Naive thymus-derived CD4-positive, alpha-beta T cell (primary cell): ENCODE measurements around the gene ZNF223. TPM values are rescaled to one million over a fixed set of nuclear protein-coding genes. Genes with fewer than 3 reads are reported as not detected.

Experiments
- ATAC-seq: fragments of 150-1000 bp; cut with Tn5 transposase; 2 replicates; pipeline ENCODE4 v1.10.0; 2021; ENCODE audit warnings: mild to moderate bottlenecking, moderate library complexity
- CTCF ChIA-PET: fragments of 350-600 bp; sonication (Branson Sonifier 250); formaldehyde crosslinking; loops from one replicate; lab custom pipeline; 2021; ENCODE audit warnings: antibody characterized with exemption; lab: Charles Lee
- POLR2A ChIA-PET: fragments of 350-600 bp; sonication (Branson Sonifier 250); formaldehyde crosslinking; loops from one replicate; lab custom pipeline; 2021; ENCODE audit warnings: antibody characterized with exemption, inconsistent platforms; lab: Charles Lee
- DNase-seq, 9 donors: peaks; one replicate each; pipeline versions ENCODE4 v3.0.0 to v3.0.0-alpha.2; 2020 to 2022; ENCODE audit warnings: mixed read lengths in 1 of 9
- H3K27ac ChIP-seq: one replicate; pipeline ENCODE4 v1.7.0; 2013; ENCODE audit warnings: mild to moderate bottlenecking, low read depth, low read length, moderate library complexity
- H3K27me3 ChIP-seq, 2 donors: one replicate each; pipeline ENCODE4 v1.7.0; 2013; ENCODE audit warnings: low read length in 2 of 2, mild to moderate bottlenecking in 2 of 2, moderate library complexity in 2 of 2; ENCODE audit not compliant: control insufficient read depth in 2 of 2, insufficient read depth in 2 of 2
- H3K36me3 ChIP-seq, 3 experiments: 1 replicate in 2 of 3; 2 replicates in 1 of 3; pipeline ENCODE4 v1.7.0; 2013; ENCODE audit warnings: low read length in 3 of 3, mild to moderate bottlenecking in 3 of 3, moderate library complexity in 1 of 3; ENCODE audit not compliant: insufficient read depth in 3 of 3, control insufficient read depth in 2 of 3
- H3K4me1 ChIP-seq, 2 donors: one replicate each; pipeline ENCODE4 v1.7.0; 2013; ENCODE audit warnings: low read length in 2 of 2, mild to moderate bottlenecking in 2 of 2, moderate library complexity in 1 of 2; ENCODE audit not compliant: control insufficient read depth in 2 of 2, insufficient read depth in 2 of 2
- H3K4me3 ChIP-seq: 2 replicates; pipeline ENCODE4 v1.7.0; 2013; ENCODE audit warnings: mild to moderate bottlenecking, low read length
- H3K9me3 ChIP-seq, 3 experiments: 1 replicate in 2 of 3; 2 replicates in 1 of 3; pipeline ENCODE4 v1.7.0; 2013; ENCODE audit warnings: low read length in 3 of 3; ENCODE audit not compliant: control insufficient read depth in 2 of 3
- H3K27ac Mint-ChIP-seq, 9 donors: one replicate each; pipeline ENCODE4 v1.8.0; 2020 to 2022; ENCODE audit warnings: mixed read lengths in 9 of 9, mild to moderate bottlenecking in 8 of 9, moderate library complexity in 5 of 9, inconsistent platforms in 2 of 9
- H3K27me3 Mint-ChIP-seq, 5 donors: one replicate each; pipeline ENCODE4 v1.8.0; 2021 to 2022; ENCODE audit warnings: mixed read lengths in 5 of 5, mild to moderate bottlenecking in 1 of 5
- H3K36me3 Mint-ChIP-seq, 5 donors: one replicate each; pipeline ENCODE4 v1.8.0; 2020 to 2022; ENCODE audit warnings: mixed read lengths in 5 of 5, mild to moderate bottlenecking in 3 of 5, inconsistent platforms in 1 of 5
- H3K4me1 Mint-ChIP-seq, 7 donors: one replicate each; pipeline ENCODE4 v1.8.0; 2020 to 2022; ENCODE audit warnings: mixed read lengths in 7 of 7, mild to moderate bottlenecking in 3 of 7, inconsistent platforms in 1 of 7
- H3K4me3 Mint-ChIP-seq, 10 donors: one replicate each; pipeline ENCODE4 v1.8.0; 2020 to 2022; ENCODE audit warnings: mild to moderate bottlenecking in 10 of 10, mixed read lengths in 10 of 10, moderate library complexity in 6 of 10, inconsistent platforms in 2 of 10
- H3K9me3 Mint-ChIP-seq, 11 donors: one replicate each; pipeline ENCODE4 v1.8.0; 2020 to 2022; ENCODE audit warnings: mixed read lengths in 11 of 11, mild to moderate bottlenecking in 4 of 11, inconsistent platforms in 1 of 11, moderate library complexity in 1 of 11
- intact Hi-C, 2 donors: fragments of 100-400 bp; cut with micrococcal nuclease; formaldehyde crosslinking; loops; one replicate each; pipeline ENCODE4 v1.15.1; 2023
- polyA plus RNA-seq, 2 donors: library from polyadenylated mRNA; unstranded; fragments of 300-500 nt; fragmentation: Illumina TruSeq; gene quantifications; one replicate each; pipeline ENCODE4 v1.2.3, GENCODE V29; 2021
- total RNA-seq, 6 experiments: library from RNA in 5 of 6; stranded (reverse) in 5 of 6; gene quantifications; 1 replicate in 5 of 6; 2 replicates in 1 of 6; pipeline ENCODE4 v1.2.3 and lab custom pipeline; 2021 to 2026

Gene ZNF223
- total RNA-seq (1 to 10 TPM in 4 of 5 experiments, under 1 TPM in 1; 0.15 to 8.7 (median 2.3) TPM), polyA plus RNA-seq (1 to 10 TPM; 1.7 to 4.8 TPM), total RNA-seq (lab: John Stamatoyannopoulos, UW) (1.5 reads per million, percentile 4 among the genes with 10 or more reads in this experiment)

- Histone ChIP-seq H3K27me3 (no peaks in the 10 kb centered on the region), H3K27ac (peak within 1 kb of the TSS; percentile 53), H3K36me3 (peaks cover 0 to 23% (median 0%) of the 10 kb centered on the region in 3 experiments), H3K4me3 (peak within 1 kb of the TSS; percentile 58), H3K9me3 (peaks cover 0 to 7% (median 0%) of the 10 kb centered on the region in 3 experiments), H3K4me1 (no peaks in the 10 kb centered on the region)
- ChIA-PET POLR2A (interaction anchor here (0.7 to 1.8 kb wide), 6 partner anchors 19 to 155 kb away, joined by 3 to 9 read pairs (median 3); no protein-coding TSS in a partner anchor), CTCF (no interaction called here)
- peaks cover 9 to 67% (median 30%) of the 10 kb centered on the region in 11 donors for H3K9me3 Mint-ChIP-seq
- peaks cover 7 to 36% (median 28%) of the 10 kb centered on the region in 7 donors for H3K4me1 Mint-ChIP-seq
- peak; percentile 85 for ATAC-seq
- H3K36me3 Mint-ChIP-seq, result peaks cover 9 to 41% (median 30%) of the 10 kb centered on the region in 5 donors
- H3K27me3 Mint-ChIP-seq, result peaks cover 0 to 22% (median 13%) of the 10 kb centered on the region in 5 donors
- peak within 1 kb of the TSS; percentile 71 to 98 (median 96) for H3K4me3 Mint-ChIP-seq
- peak in 8 of 9 donors; percentile 14 to 52 (median 40) for DNase-seq
- intact Hi-C loops, result loop anchor here in 1 of 2 donors (1.0 to 2.0 kb wide), 11 partner anchors 20 to 448 kb away; partner anchors contain the start of genes ZNF155, ZNF180, ZNF222 and ZNF225
- H3K27ac Mint-ChIP-seq, result peak within 1 kb of the TSS in 8 of 9 donors; percentile 36 to 91 (median 82)
These were observed at the start of gene ZNF223 for GRCh38 chr19:44051650-44052402. ZNF223 (plus strand) TSS chr19:44052036; CDS start chr19:44055177, 3,141 bp downstream.

- H3K9me3 ChIP-seq, result peaks cover 3 to 28% (median 4%) of the 10 kb centered on the region in 3 experiments
- ATAC-seq (no peak), DNase-seq (no peak)
- peaks cover 0 to 25% (median 0%) of the 10 kb centered on the region in 3 experiments for H3K36me3 ChIP-seq
- H3K9me3 Mint-ChIP-seq, result peaks cover 12 to 54% (median 37%) of the 10 kb centered on the region in 11 donors
- peaks cover 0 to 2% (median 0%) of the 10 kb centered on the region in 5 donors for H3K27me3 Mint-ChIP-seq
- peak overlapping the region; percentile 80 for H3K27ac ChIP-seq
- H3K4me1 Mint-ChIP-seq, result peaks cover 15 to 29% (median 20%) of the 10 kb centered on the region in 7 donors
- peak overlapping the region; percentile 88 for H3K4me3 ChIP-seq
- CTCF ChIA-PET, result no interaction called here
- peak overlapping the region; percentile 96 to 100 (median 99) for H3K4me3 Mint-ChIP-seq
- no peaks in the 10 kb centered on the region for H3K27me3 ChIP-seq
- H3K27ac Mint-ChIP-seq, result peak overlapping the region; percentile 87 to 98 (median 95)
- peaks cover 0 to 8% of the 10 kb centered on the region in 2 donors for H3K4me1 ChIP-seq
- H3K36me3 Mint-ChIP-seq, result peaks cover 20 to 41% (median 33%) of the 10 kb centered on the region in 5 donors
- POLR2A ChIA-PET, result interaction anchor here (0.6 to 1.2 kb wide), 3 partner anchors 49 to 70 kb away, joined by 3 read pairs; no protein-coding TSS in a partner anchor
- intact Hi-C loops, result loop anchor here (1.0 to 2.0 kb wide), 15 partner anchors 18 to 303 kb away; partner anchors contain the start of genes ZNF155 (in 2 of the 2), ZNF222 (in 2 of the 2), ZNF224 (in 2 of the 2) and ZNF225 (in 2 of the 2)
These were observed 49.6 kb upstream of the ZNF223 start for GRCh38 chr19:44002212-44002565.

- Mint-ChIP-seq H3K4me3 (peak within 1 kb of the TSS; percentile 96 to 100 (median 99)), H3K27me3 (peaks cover 0 to 2% (median 0%) of the 10 kb centered on the region in 5 donors), H3K4me1 (peaks cover 15 to 32% (median 20%) of the 10 kb centered on the region in 7 donors), H3K27ac (peak within 1 kb of the TSS; percentile 87 to 98 (median 95)), H3K9me3 (peaks cover 18 to 54% (median 40%) of the 10 kb centered on the region in 11 donors), H3K36me3 (peaks cover 26 to 41% (median 33%) of the 10 kb centered on the region in 5 donors)
- peak; percentile 99 for ATAC-seq
- Histone ChIP-seq H3K36me3 (peaks cover 0 to 26% (median 5%) of the 10 kb centered on the region in 3 experiments), H3K27ac (peak within 1 kb of the TSS; percentile 80), H3K27me3 (no peaks in the 10 kb centered on the region), H3K4me3 (peak within 1 kb of the TSS; percentile 88), H3K4me1 (peaks cover 0 to 8% of the 10 kb centered on the region in 2 donors), H3K9me3 (peaks cover 4 to 29% (median 9%) of the 10 kb centered on the region in 3 experiments)
- DNase-seq, result peak; percentile 50 to 85 (median 77)
- CTCF ChIA-PET, result no interaction called here
- intact Hi-C loops, result loop anchor here (1.0 to 2.0 kb wide), 15 partner anchors 19 to 302 kb away; partner anchors contain the start of genes ZNF155 (in 2 of the 2), ZNF222 (in 2 of the 2), ZNF224 (in 2 of the 2) and ZNF225 (in 2 of the 2)
- POLR2A ChIA-PET, result interaction anchor here (0.9 to 1.8 kb wide), 2 partner anchors 21 to 69 kb away, joined by 3 to 7 read pairs; no protein-coding TSS in a partner anchor
These were observed 49.0 kb upstream of the ZNF223 start, which contains the start of gene ZNF230 for GRCh38 chr19:44002566-44003460. ZNF230 (plus strand) TSS chr19:44002957; CDS start chr19:44007079, 4,122 bp downstream.

- POLR2A ChIA-PET, result interaction anchor here (1.8 kb wide), 1 partner anchor 20 kb away, joined by 7 read pairs; no protein-coding TSS in a partner anchor
- peaks cover 15 to 32% (median 20%) of the 10 kb centered on the region in 7 donors for H3K4me1 Mint-ChIP-seq
- H3K4me3 Mint-ChIP-seq, result peak overlapping the region; percentile 96 to 100 (median 99)
These were observed 48.3 kb upstream of the ZNF223 start for GRCh38 chr19:44003461-44004009.

GRCh38 chr19:44005973-44006372 lies 45.9 kb upstream of the ZNF223 start:
- ChIA-PET CTCF (no interaction called here), POLR2A (no interaction called here)
- peaks cover 24 to 57% (median 34%) of the 10 kb centered on the region in 3 experiments for H3K36me3 ChIP-seq
- Mint-ChIP-seq H3K36me3 (peaks cover 47 to 62% (median 56%) of the 10 kb centered on the region in 5 donors), H3K27ac (no peak overlapping the region), H3K4me1 (peaks cover 15 to 32% (median 20%) of the 10 kb centered on the region in 7 donors), H3K4me3 (no peak overlapping the region), H3K27me3 (peaks cover 0 to 2% (median 0%) of the 10 kb centered on the region in 5 donors), H3K9me3 (peaks cover 25 to 71% (median 54%) of the 10 kb centered on the region in 11 donors)
- ATAC-seq (no peak), DNase-seq (no peak)
- no peaks in the 10 kb centered on the region for H3K27me3 ChIP-seq
- H3K4me3 ChIP-seq, result no peak overlapping the region
- H3K9me3 ChIP-seq, result peaks cover 8 to 48% (median 18%) of the 10 kb centered on the region in 3 experiments
- no peak overlapping the region for H3K27ac ChIP-seq
- peaks cover 0 to 8% of the 10 kb centered on the region in 2 donors for H3K4me1 ChIP-seq
- intact Hi-C loops, result no loop called here

More at GRCh38 chr19:44003461-44004009, 48.3 kb upstream of the ZNF223 start:
- CTCF ChIA-PET, result no interaction called here
- peaks cover 0 to 2% (median 0%) of the 10 kb centered on the region in 5 donors for H3K27me3 Mint-ChIP-seq
- intact Hi-C loops, result loop anchor here in 1 of 2 donors (2.0 kb wide), 1 partner anchor 69 kb away; the partner anchor contains the start of gene ZNF284
- Histone ChIP-seq H3K4me3 (peak overlapping the region; percentile 88), H3K27me3 (no peaks in the 10 kb centered on the region), H3K36me3 (peaks cover under 1 to 32% (median 13%) of the 10 kb centered on the region in 3 experiments), H3K4me1 (peaks cover 0 to 8% of the 10 kb centered on the region in 2 donors), H3K9me3 (peaks cover 4 to 30% (median 8%) of the 10 kb centered on the region in 3 experiments), H3K27ac (peak overlapping the region; percentile 80)
- peak in 3 of 9 donors; percentile 14 to 27 (median 17) for DNase-seq
- peaks cover 31 to 43% (median 33%) of the 10 kb centered on the region in 5 donors for H3K36me3 Mint-ChIP-seq
- H3K27ac Mint-ChIP-seq, result peak overlapping the region; percentile 87 to 98 (median 95)
- H3K9me3 Mint-ChIP-seq, result peaks cover 15 to 54% (median 40%) of the 10 kb centered on the region in 11 donors
- peak; percentile 28 for ATAC-seq
